NCI-H2196 treated with DMSO at 0.1 percent for 48 hours (cell line): ENCODE measurements around the gene AQP11.
A peak's percentile ranks its signal among the peaks of the same experiment; 100 is the strongest.
"Not testable (repeated sequence)": the region's sequence is repeated elsewhere in the genome, so short reads cannot be mapped to it uniquely, and the experiment has no call there.

Experiments used
- DNase-seq: peaks from one replicate; lab custom pipeline; 2025; ENCODE audit not compliant: unreplicated experiment; lab: John Stamatoyannopoulos, UW

AQP11 gene

GRCh38 chr11:77592727-77593126 is 3.0 kb downstream of the AQP11 start:
- DNase-seq: no peak

- no peak for DNase-seq
These were observed 4.1 kb downstream of the AQP11 start for GRCh38 chr11:77593883-77594282.

GRCh38 chr11:77596626-77597025 is 6.9 kb downstream of the AQP11 start:
- no peak for DNase-seq

- no peak for DNase-seq
These were observed 8.4 kb downstream of the AQP11 start for GRCh38 chr11:77598195-77598594.

DNA sequence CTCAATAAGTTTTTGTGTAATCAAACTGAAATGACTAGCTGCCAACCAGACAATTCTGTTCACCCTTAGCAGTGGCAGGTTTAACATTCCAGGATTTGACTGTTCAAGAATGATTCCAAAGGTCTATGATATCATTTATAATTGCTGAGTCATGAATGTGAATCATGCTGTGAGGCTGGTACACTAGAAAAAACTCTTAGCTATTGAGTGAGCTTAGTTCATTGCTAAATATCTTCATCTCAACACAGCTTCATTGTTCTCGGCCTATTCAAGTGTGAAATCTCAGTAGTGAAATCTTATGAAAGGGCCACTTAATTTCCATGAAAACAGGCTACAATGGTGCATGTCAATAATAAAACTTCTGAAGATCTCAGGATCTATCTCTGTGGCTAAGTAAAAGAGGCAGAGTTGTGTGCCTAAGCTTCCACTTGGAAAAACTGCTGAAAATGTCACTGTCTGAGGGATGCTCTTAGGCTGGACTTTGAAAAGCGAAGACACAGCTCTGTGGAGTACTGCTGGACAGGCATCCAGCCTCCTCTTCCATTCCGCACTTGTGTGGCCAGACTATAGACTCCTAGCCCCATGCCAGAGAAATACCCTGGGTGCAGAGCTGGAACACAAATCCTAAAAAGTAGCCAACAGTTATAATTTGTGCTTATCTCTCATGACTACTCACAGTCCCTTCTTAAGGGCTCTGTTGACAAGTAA is 12.8 kb downstream of the AQP11 start:
- DNase-seq: no peak

DNA sequence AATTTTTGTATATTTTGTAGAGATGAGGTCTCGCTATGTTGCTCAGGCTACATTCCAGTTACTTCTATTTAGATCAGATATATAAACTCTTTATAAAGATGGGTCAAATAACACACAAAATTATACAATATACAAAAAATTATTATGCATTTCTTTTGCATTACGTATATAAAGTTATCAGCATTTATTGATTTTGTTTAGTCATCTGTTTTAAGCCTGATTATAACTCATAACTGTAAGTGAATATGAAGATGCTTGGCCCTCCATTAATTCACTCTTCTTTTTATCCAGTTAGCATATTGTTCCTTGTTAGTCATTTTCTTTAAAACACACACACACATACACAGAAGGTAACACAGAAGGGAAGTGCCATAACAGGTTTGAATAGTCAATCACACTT is 14.5 kb downstream of the AQP11 start:
- no peak for DNase-seq

DNA sequence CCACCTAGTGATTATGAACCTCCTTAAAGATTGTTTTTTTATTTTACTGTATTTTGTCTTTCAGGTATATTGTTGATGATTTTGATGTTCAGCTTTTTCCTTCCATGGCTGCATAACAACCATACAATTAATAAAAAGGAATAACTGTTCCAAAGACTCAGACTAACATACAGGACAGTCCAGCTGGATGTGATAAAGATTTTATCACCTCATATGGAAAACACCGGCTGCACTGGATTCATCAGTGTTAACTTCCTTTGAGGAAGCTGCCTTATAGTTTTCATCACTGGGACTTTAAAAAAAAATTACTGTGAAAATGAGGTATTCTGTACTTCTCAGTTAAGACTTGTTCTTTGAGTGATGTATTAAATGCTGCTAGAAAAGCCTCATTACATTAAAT is 19.5 kb downstream of the AQP11 start:
- DNase-seq: no peak

DNA sequence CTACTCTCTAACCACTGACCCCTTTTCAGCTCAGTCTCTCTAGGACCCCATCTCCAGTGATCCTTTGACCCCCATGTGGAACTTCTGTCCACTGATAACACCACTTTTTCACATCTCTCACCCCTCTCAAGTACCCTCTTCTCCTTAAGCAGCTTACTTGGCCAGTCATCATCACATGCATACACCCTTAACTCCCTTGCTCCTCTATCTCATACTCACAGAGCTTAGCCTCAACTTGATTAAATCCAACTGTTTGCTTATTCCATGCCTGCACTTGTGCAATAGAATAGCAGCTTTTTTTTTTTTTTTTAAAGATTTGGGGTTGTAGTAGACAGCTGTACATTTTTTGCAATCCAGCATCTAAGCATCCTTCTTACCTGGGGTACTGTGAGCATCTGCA is 22.2 kb downstream of the AQP11 start:
- no peak for DNase-seq

DNA sequence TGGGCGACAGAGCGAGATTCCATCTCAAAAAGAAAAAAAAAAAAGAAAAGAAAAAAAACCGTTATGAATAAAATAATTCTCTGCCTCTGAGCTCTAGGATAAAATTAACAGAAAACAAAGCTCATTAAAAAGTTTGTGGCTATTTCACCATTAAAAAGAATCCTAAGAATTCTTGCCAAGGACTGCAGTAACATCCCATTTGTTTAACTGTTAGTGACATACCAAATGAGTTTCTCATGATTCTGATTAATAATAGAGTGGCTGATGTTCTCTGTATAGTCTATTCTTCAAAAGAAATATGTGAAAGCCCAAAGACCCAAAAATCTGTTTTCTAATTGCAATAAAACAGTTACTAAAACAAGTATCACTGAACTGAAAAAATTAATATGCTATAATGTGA is 28.1 kb downstream of the AQP11 start:
- no peak for DNase-seq

DNA sequence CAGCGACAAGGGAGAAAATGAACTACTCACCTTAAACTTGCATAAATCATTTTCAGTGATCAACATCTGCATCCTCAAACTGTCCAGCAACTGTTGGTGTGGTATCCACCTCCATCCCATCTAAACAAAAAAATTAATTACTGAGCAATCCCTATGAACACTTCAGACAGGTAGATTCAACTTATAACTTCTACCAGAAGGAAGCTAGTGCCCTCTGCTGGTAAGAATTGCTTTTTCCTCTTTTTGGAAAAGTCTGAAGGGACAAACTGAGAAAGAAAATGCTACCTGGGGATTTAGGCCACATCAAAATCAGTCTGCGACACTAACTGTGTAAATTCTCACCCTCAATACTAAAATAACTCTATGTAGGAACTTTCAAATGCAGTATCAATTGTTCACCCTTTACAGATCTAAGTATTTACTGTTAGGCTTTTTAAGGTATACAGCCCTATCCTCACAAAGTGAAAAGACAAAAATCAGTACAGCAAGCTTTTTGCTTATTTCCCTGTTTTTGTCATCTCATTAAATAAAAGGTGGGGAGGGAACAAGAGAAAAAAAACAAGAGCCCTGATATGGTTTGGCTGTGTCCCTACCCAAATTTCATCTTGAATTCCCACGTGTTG is 29.9 kb downstream of the AQP11 start:
- peak; percentile 19 for DNase-seq

GRCh38 chr11:77630157-77630710 is 40.5 kb downstream of the AQP11 start:
- no peak for DNase-seq

DNA sequence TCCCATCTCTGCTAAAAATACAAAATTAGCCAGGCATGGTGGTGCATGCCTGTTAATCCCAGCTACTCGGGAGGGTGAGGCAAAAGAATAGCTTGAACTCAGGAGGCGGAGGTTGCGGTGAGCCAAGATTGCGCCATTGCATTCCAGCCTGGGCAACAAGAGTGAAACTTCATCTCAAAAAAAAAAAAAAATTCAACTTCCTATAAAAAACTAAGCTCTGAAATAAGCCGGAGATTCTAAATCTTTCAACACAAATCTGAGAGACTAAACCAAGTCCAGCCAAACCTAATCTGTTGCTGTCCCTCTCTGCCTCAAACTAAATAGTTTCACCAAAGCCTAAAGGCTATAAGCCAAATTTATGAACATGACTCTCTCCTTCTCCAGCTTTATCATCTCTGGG is 44.2 kb downstream of the AQP11 start:
- not testable (repeated sequence) for DNase-seq

DNA sequence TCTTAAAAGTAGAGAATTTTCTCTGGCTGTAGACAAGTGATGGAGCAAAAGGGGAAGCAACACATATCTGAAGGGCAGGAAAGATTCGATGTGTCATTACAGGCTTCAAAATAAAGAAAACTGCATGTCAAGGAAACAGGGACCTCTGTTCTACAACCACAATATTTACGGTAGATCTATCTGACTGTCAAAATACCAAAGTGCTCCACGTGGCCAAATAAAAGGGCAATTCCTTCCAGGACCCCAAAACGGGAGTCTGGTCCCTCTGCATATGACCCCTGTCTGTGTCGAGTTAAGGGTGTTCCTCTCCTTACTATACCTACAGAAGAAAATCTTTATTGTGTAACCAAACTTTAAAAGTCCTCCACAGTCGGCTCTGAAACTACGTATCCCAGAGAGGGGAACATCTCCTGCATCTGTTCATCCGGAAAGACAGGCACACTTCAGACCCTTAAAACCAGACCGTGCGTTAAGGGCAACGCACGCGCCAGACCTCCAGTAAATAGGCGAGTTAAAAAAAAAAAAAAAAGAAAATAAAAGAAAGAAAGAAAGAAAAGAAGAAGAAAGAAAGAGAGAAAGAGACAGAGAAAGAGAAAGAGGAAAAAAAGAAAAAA is 47.1 kb downstream of the AQP11 start:
- DNase-seq: no peak

GRCh38 chr11:77637345-77638165 is 47.8 kb downstream of the AQP11 start, which contains the start of gene CLNS1A:
TSS of gene CLNS1A (minus strand) at chr11:77637794. CDS start at chr11:77637714, 80 bp downstream.
- DNase-seq: peak; percentile 87

GRCh38 chr11:77642228-77642627 is 52.5 kb downstream of the AQP11 start:
- DNase-seq: no peak

DNA sequence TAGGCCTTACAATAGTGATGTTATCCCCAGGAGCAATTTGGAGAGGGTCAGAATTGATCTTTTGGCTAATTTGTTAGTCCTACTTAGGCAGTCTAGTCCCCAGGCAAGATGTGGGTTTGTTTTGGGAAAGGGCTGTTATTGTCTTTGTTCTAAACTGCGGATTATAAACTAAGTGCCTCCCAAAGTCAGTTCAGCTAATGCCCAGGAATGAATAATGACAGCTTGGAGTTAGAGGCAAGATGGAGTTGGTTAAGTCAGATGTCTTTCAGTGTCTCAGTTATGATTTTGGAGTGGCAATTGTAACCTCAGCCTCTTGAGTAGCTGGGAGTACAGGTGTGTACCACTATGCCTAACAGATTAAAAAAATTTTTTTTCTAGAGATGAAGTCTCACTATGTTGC is 55.1 kb downstream of the AQP11 start:
- no peak for DNase-seq

DNA sequence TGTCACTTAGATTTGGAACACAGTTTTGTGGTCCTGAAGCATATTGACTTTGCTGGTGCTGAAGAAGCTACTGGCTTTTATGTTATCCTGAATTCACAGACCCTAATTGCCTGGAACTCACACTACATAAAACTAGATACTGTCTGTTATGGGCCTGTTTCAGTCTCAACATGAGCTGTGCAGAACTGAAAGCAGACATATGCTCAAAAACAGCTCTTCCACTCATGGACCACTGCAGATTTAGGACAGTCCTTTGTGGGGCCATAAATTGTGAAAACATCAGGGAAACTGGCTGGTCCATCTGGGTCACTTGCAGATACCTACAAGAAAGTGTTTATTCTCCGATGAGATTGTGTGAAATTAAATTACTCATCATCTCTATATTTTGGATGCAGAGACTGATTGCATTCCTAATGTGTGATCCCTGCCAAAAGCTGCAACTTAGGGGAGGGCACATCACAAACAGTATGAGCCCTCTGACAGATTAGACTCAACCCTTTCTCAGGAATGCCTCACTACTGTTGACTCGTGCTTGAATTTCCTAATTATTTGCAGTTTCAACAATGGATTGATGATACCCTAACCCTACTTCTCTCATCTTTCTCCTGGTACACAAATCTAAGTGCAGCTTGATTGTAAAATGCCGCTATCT is 58.0 kb downstream of the AQP11 start:
- DNase-seq: no peak

- DNase-seq: no peak
These were observed 60.4 kb downstream of the AQP11 start for GRCh38 chr11:77650123-77650522.

- DNase-seq: no peak
These were observed 65.1 kb downstream of the AQP11 start for GRCh38 chr11:77654770-77655434.

DNA sequence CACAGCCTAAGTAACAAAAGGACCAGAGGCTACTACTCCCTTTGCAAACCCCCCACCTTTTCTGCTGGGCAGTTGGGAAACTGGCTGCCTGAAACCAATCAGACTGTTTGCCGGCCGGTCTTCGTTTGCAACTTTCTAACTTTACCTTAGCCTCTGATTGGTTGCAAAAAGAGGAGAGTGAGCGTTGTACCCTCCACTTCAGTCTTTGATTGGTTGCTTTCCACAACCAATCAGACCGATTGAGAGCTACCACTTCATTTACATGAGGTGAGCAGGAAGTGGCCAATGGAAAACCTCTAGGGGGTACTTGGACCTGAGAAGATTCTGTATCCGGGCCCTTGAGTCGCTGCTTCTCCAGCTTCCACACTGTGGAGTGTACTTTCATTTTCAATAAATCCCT is 66.6 kb downstream of the AQP11 start:
- DNase-seq: no peak
